MM.1S (cell line): ENCODE results near the gene HSDL1.
A peak's percentile ranks its signal among the peaks of the same experiment; 100 is the strongest.

ENCODE experiments used
- DNase-seq: peaks from one replicate; pipeline ENCODE4 v3.0.0-alpha.2; 2015
- H2AFZ ChIP-seq: fragments of 300-600 bp; sonication (generic); 2 replicates; pipeline ENCODE4 v1.6.0; 2016; ENCODE audit warnings: antibody characterized with exemption, low read length
- H3F3A ChIP-seq: fragments of 300-600 bp; sonication (generic); 2 replicates; pipeline ENCODE4 v1.6.1; 2016; ENCODE audit warnings: mild to moderate bottlenecking, antibody characterized with exemption, low read length, moderate library complexity, mixed read lengths; ENCODE audit not compliant: insufficient read depth
- H3K27ac ChIP-seq: fragments of 300-600 bp; sonication (generic); 2 replicates; pipeline ENCODE4 v1.5.1; 2016; ENCODE audit warnings: mild to moderate bottlenecking, low read length
- H3K27me3 ChIP-seq: fragments of 300-600 bp; sonication (generic); replicated peaks from 2 replicates; pipeline ENCODE4 v1.6.0; 2016; ENCODE audit warnings: low read length; ENCODE audit not compliant: insufficient read depth
- H3K36me3 ChIP-seq: fragments of 300-600 bp; sonication (generic); replicated peaks from 2 replicates; pipeline ENCODE4 v1.6.1; 2016; ENCODE audit warnings: mild to moderate bottlenecking, low read length, mixed read lengths; ENCODE audit not compliant: insufficient read depth
- H3K4me1 ChIP-seq: fragments of 300-600 bp; sonication (generic); 2 replicates; pipeline ENCODE4 v1.6.1; 2016; ENCODE audit warnings: low read length, mixed read lengths
- H3K4me2 ChIP-seq: fragments of 300-600 bp; sonication (generic); 2 replicates; pipeline ENCODE4 v1.6.0; 2016; ENCODE audit warnings: low read depth, low read length
- H3K4me3 ChIP-seq: fragments of 300-600 bp; sonication (generic); 2 replicates; pipeline ENCODE4 v1.5.1; 2016; ENCODE audit warnings: low read length, mixed read lengths
- H3K79me2 ChIP-seq: fragments of 300-600 bp; sonication (generic); 2 replicates; pipeline ENCODE4 v1.6.1; 2016; ENCODE audit warnings: mixed run types, low read length, mixed read lengths
- H3K9ac ChIP-seq: fragments of 300-600 bp; sonication (generic); 2 replicates; pipeline ENCODE4 v1.6.1; 2016; ENCODE audit warnings: low read length, mixed read lengths
- H3K9me2 ChIP-seq: fragments of 300-600 bp; sonication (generic); replicated peaks from 2 replicates; pipeline ENCODE4 v1.6.1; 2016; ENCODE audit warnings: mild to moderate bottlenecking, low read length, mixed read lengths; ENCODE audit not compliant: insufficient read depth
- H3K9me3 ChIP-seq: fragments of 300-600 bp; sonication (generic); replicated peaks from 2 replicates; pipeline ENCODE4 v1.6.1; 2016; ENCODE audit warnings: mild to moderate bottlenecking, low read length, mixed read lengths; ENCODE audit not compliant: insufficient read depth
- H4K20me1 ChIP-seq: fragments of 300-600 bp; sonication (generic); 2 replicates; pipeline ENCODE4 v1.6.1; 2016; ENCODE audit warnings: mild to moderate bottlenecking, low read length, moderate library complexity, mixed read lengths; ENCODE audit not compliant: insufficient read depth
- CTCF ChIP-seq: fragments of 300-600 bp; sonication (generic); IDR thresholded peaks from 2 replicates; pipeline ENCODE4 v1.5.1; 2016; ENCODE audit warnings: antibody characterized with exemption, low read length, mixed read lengths
- EZH2 ChIP-seq: fragments of 300-600 bp; sonication (generic); optimal IDR thresholded peaks from 2 replicates; pipeline ENCODE3; 2017; ENCODE audit warnings: low read depth, mild to moderate bottlenecking, antibody characterized with exemption, low read length, mixed read lengths
- EZH2phosphoT487 ChIP-seq: fragments of 300-600 bp; sonication (generic); IDR thresholded peaks from 2 replicates; pipeline ENCODE4 v1.6.1; 2018; ENCODE audit warnings: antibody characterized with exemption, low read length

Gene HSDL1

GRCh38 chr16:84086341-84086740 is 58.6 kb downstream of the HSDL1 start:
- Histone ChIP-seq H3K9ac (peak overlapping the region; percentile 51), H3K4me1 (peaks cover 53% of the 10 kb centered on the region), H3K9me3 (no peaks in the 10 kb centered on the region), H3K4me3 (peak overlapping the region; percentile 19; the same call in 1 of the 2 replicates), H4K20me1 (no peaks in the 10 kb centered on the region), H3K36me3 (no peaks in the 10 kb centered on the region; the same call in 1 of the 2 replicates), H3F3A (peaks cover 31% of the 10 kb centered on the region), H3K27ac (peak overlapping the region; percentile 95; the same call in 1 of the 2 replicates), H3K79me2 (peaks cover 23% of the 10 kb centered on the region), H2AFZ (no peak overlapping the region), H3K9me2 (no peaks in the 10 kb centered on the region), H3K4me2 (peak overlapping the region; percentile 66), H3K27me3 (no peaks in the 10 kb centered on the region)
- no peak for TF ChIP-seq EZH2
- TF ChIP-seq CTCF: no peak
- TF ChIP-seq EZH2phosphoT487: no peak
- no peak for DNase-seq

GRCh38 chr16:84085773-84086172 is 59.2 kb downstream of the HSDL1 start:
- Histone ChIP-seq H3K79me2 (peaks cover 26% of the 10 kb centered on the region), H3K27me3 (no peaks in the 10 kb centered on the region), H3K4me3 (peak overlapping the region; percentile 19; the same call in 1 of the 2 replicates), H3K4me2 (peak overlapping the region; percentile 66), H3K9ac (peak overlapping the region; percentile 51), H3F3A (peaks cover 31% of the 10 kb centered on the region), H3K9me3 (no peaks in the 10 kb centered on the region), H4K20me1 (no peaks in the 10 kb centered on the region), H3K36me3 (no peaks in the 10 kb centered on the region; the same call in 1 of the 2 replicates), H3K4me1 (peaks cover 53% of the 10 kb centered on the region), H3K9me2 (no peaks in the 10 kb centered on the region), H3K27ac (peak overlapping the region; percentile 95), H2AFZ (no peak overlapping the region)
- DNase-seq: peak; percentile 25
- TF ChIP-seq EZH2phosphoT487 (no peak), EZH2 (no peak), CTCF (no peak)

GRCh38 chr16:84085271-84085667 is 59.7 kb downstream of the HSDL1 start:
- H3K9me3 ChIP-seq: no peaks in the 10 kb centered on the region
- peaks cover 31% of the 10 kb centered on the region for H3F3A ChIP-seq
- peak overlapping the region; percentile 95; the same call in 1 of the 2 replicates for H3K27ac ChIP-seq
- H3K79me2 ChIP-seq: peaks cover 31% of the 10 kb centered on the region
- H4K20me1 ChIP-seq: no peaks in the 10 kb centered on the region
- H3K4me2 ChIP-seq: no peak overlapping the region; the same call in 1 of the 2 replicates
- no peaks in the 10 kb centered on the region for H3K27me3 ChIP-seq
- H3K4me3 ChIP-seq: no peak overlapping the region
- H3K36me3 ChIP-seq: no peaks in the 10 kb centered on the region; the same call in 1 of the 2 replicates
- peaks cover 53% of the 10 kb centered on the region for H3K4me1 ChIP-seq
- H2AFZ ChIP-seq: no peak overlapping the region
- H3K9ac ChIP-seq: peak overlapping the region; percentile 35; the same call in 1 of the 2 replicates
- TF ChIP-seq EZH2phosphoT487 (no peak), EZH2 (no peak), CTCF (no peak)
- no peak for DNase-seq
- H3K9me2 ChIP-seq: no peaks in the 10 kb centered on the region
